ENCODE data around the gene WDR5B.

WDR5B gene

DNA sequence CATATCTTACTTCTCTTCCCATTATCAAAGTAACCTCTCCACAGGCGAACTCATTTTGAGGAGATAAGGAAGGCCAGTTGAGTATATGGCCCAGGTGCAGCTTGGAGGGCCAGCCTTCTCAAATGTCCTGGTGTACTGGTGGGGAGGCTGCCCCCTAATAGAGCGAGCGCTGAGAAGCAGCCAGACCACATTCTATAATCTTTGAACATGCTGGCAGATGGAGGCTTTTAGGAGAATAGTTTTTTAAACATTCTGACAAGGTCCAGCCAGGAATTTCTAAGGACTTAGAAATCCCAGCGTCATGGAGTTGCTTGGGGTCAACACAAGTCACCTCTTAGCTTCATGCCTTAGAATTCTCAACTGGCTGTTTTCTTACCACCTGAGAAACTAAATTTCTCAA, 5.8 kb downstream of the WDR5B start:
- TF ChIP-seq, protein P1, sequence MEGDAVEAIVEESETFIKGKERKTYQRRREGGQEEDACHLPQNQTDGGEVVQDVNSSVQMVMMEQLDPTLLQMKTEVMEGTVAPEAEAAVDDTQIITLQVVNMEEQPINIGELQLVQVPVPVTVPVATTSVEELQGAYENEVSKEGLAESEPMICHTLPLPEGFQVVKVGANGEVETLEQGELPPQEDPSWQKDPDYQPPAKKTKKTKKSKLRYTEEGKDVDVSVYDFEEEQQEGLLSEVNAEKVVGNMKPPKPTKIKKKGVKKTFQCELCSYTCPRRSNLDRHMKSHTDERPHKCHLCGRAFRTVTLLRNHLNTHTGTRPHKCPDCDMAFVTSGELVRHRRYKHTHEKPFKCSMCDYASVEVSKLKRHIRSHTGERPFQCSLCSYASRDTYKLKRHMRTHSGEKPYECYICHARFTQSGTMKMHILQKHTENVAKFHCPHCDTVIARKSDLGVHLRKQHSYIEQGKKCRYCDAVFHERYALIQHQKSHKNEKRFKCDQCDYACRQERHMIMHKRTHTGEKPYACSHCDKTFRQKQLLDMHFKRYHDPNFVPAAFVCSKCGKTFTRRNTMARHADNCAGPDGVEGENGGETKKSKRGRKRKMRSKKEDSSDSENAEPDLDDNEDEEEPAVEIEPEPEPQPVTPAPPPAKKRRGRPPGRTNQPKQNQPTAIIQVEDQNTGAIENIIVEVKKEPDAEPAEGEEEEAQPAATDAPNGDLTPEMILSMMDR (IDR thresholded peaks at IDR 0.05; ENCODE audit: insufficient read depth, low read depth, low read length, missing control alignments): no peak
- H3K4me3 ChIP-seq (ENCODE audit: low read depth, low read length): no peak overlapping the region
- DNase-seq (ENCODE audit: low read depth): no peak

GRCh38 chr3:122409446-122409845, 6.4 kb downstream of the WDR5B start:
- TF ChIP-seq, protein P1 (IDR thresholded peaks at IDR 0.05; ENCODE audit: insufficient read depth, low read depth, low read length, missing control alignments): no peak
- DNase-seq (ENCODE audit: low read depth): no peak
- no peak overlapping the region for H3K4me3 ChIP-seq (ENCODE audit: low read depth, low read length)

DNA sequence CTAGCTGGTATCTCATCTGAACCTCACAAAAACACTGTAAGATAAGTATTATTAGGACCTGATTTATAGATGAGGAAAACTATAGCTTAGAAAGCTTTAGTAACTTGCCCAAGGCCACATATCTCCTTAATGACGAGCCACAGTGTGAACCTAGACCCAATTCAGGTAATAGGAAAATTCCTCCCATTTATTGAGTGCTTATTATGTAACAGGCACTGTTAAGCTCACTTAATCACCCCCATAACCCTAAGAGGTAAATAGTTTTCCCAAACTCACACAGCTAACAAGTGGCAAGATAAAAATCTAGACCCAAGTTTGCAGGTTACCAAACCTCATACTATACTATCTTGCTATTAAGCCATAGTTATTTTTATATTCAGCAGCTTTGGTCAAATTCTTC, 7.9 kb downstream of the WDR5B start:
- DNase-seq (ENCODE audit: low read depth): no peak
- H3K4me3 ChIP-seq (ENCODE audit: low read depth, low read length): no peak overlapping the region
- TF ChIP-seq, protein P1 (IDR thresholded peaks at IDR 0.05; ENCODE audit: insufficient read depth, low read depth, low read length, missing control alignments): no peak

DNA sequence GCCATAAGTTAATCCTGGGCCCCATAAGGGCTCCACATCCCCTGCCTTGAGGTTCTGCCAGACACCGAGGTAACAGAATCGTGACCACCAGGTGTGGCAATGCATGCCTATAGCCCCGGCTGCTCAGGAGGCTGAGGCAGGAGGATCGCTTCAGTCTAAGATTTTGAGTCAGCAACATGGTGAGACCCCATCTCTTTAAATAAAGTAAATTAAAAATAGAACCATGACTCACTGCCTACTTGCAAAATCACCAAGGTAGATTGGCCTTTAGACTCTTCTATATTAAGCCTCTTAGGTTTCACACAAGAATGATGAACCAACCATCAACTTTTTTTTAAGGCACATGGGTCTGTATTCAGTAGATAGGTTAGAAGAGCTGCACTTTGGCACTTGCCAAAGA, 9.7 kb downstream of the WDR5B start:
- TF ChIP-seq, protein P1 (IDR thresholded peaks at IDR 0.05; ENCODE audit: insufficient read depth, low read depth, low read length, missing control alignments): no peak
- H3K4me3 ChIP-seq (ENCODE audit: low read depth, low read length): no peak overlapping the region
- DNase-seq (ENCODE audit: low read depth): peak; percentile 9

DNA sequence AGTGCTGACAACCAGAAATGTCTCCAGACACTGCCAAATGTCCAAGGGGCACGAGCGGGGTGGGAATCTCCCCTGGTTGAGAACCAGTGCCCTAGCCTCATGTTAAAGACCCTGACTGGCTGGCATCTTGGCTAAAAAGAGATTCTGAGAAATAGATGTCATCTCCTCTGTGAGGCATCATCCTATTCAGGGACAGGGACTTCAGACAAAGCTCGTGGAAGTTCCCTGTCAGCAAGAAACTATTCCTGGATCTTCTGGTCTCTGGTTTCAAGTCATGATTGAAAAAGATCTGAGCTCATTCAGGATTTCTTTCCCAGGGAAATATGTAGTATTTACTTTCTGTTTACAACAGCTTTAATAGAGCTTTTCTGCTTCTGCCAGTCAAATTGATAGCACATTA, 10.8 kb downstream of the WDR5B start:
- TF ChIP-seq, protein P1 (IDR thresholded peaks at IDR 0.05; ENCODE audit: insufficient read depth, low read depth, low read length, missing control alignments): no peak
- DNase-seq (ENCODE audit: low read depth): no peak
- no peak overlapping the region for H3K4me3 ChIP-seq (ENCODE audit: low read depth, low read length)

- TF ChIP-seq, protein P1 (IDR thresholded peaks at IDR 0.05; ENCODE audit: insufficient read depth, low read depth, low read length, missing control alignments): no peak
- no peak for DNase-seq (ENCODE audit: low read depth)
- H3K4me3 ChIP-seq (ENCODE audit: low read depth, low read length): no peak overlapping the region
These were observed 12.4 kb downstream of the WDR5B start for GRCh38 chr3:122403489-122403888.

GRCh38 chr3:122398920-122399319, 16.9 kb downstream of the WDR5B start:
- TF ChIP-seq, protein P1 (IDR thresholded peaks at IDR 0.05; ENCODE audit: insufficient read depth, low read depth, low read length, missing control alignments): no peak
- DNase-seq (ENCODE audit: low read depth): no peak
- H3K4me3 ChIP-seq (ENCODE audit: low read depth, low read length): no peak overlapping the region
